Effector memory CD8-positive, alpha-beta T cell (primary cell): ENCODE results near the gene YPEL2.
A peak's percentile ranks its signal among the peaks of the same experiment; 100 is the strongest.
"Not testable (repeated sequence)": the region's sequence is repeated elsewhere in the genome, so short reads cannot be mapped to it uniquely, and the experiment has no call there.

Experiments used
- ATAC-seq: fragments of 150-1000 bp; cut with Tn5 transposase; replicated peaks from 2 replicates; pipeline ENCODE4 v1.10.0; 2021; ENCODE audit warnings: mild to moderate bottlenecking, moderate library complexity
- DNase-seq, 3 experiments: peaks; one replicate each; pipeline ENCODE4 v3.0.0; 2021
- H3K27ac Mint-ChIP-seq, 2 donors: one replicate each; pipeline ENCODE4 v1.8.0; 2022; ENCODE audit warnings: mild to moderate bottlenecking in 2 of 2, mixed read lengths in 2 of 2, moderate library complexity in 2 of 2
- H3K27me3 Mint-ChIP-seq, 2 donors: one replicate each; pipeline ENCODE4 v1.8.0; 2022; ENCODE audit warnings: mixed read lengths in 2 of 2
- H3K36me3 Mint-ChIP-seq: one replicate; pipeline ENCODE4 v1.8.0; 2022; ENCODE audit warnings: mild to moderate bottlenecking, moderate library complexity, mixed read lengths; ENCODE audit not compliant: insufficient read depth
- H3K4me1 Mint-ChIP-seq, 2 donors: one replicate each; pipeline ENCODE4 v1.8.0; 2022; ENCODE audit warnings: low read depth in 2 of 2, mixed read lengths in 2 of 2
- H3K4me3 Mint-ChIP-seq, 2 donors: one replicate each; pipeline ENCODE4 v1.8.0; 2022; ENCODE audit warnings: mild to moderate bottlenecking in 2 of 2, mixed read lengths in 2 of 2, moderate library complexity in 2 of 2
- H3K9me3 Mint-ChIP-seq, 2 donors: one replicate each; pipeline ENCODE4 v1.8.0; 2022; ENCODE audit warnings: mixed read lengths in 2 of 2

Gene YPEL2

DNA sequence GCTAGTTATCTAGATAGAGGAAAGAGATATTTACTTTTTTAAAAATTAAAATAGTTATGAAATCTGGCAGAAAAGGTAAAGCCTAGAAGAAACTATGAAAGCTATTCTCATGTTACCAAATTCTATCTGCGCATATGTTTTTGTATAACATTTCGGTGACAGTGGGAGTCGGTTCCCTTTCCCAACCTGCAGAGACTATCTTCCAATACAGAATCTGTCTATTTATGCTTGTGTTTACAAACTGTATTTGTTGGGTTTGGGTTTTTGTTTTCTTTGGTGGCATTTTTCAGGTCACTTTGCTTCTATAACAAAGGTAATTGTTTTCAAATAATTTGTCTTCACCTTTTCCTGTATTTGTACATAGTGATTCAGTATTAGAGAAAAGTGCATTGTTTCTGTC lies 69.8 kb downstream of the YPEL2 start:
- Mint-ChIP-seq H3K36me3 (peaks cover 3% of the 10 kb centered on the region), H3K9me3 (no peaks in the 10 kb centered on the region), H3K27me3 (no peaks in the 10 kb centered on the region), H3K4me3 (no peak overlapping the region), H3K4me1 (no peaks in the 10 kb centered on the region), H3K27ac (no peak overlapping the region)
- no peak for DNase-seq
- no peak for ATAC-seq

GRCh38 chr17:59401725-59402124 lies 70.3 kb downstream of the YPEL2 start:
- ATAC-seq, result no peak
- Mint-ChIP-seq H3K9me3 (no peaks in the 10 kb centered on the region), H3K4me3 (no peak overlapping the region), H3K36me3 (peaks cover 3% of the 10 kb centered on the region), H3K27me3 (no peaks in the 10 kb centered on the region), H3K27ac (no peak overlapping the region), H3K4me1 (no peaks in the 10 kb centered on the region)
- no peak for DNase-seq

DNA sequence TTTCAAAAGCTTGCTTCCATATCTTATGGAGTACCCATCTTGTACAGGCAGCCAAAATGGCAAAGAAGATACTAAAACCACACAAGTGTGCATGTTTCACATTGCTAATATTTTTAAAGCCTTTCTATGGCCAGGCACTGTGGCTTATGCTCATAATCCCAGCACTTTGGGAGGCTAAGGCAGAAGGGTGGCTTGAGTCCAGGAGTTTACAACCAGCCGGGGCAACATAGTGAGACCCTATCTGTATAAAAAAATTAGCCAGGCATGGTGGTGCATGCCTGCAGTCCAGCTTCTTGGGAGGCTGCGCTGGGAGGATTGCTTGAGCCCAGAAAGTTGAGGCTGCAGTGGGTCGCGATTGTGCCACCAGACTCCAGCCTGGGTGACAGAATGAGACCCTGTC lies 71.3 kb downstream of the YPEL2 start:
- Mint-ChIP-seq H3K4me1 (no peaks in the 10 kb centered on the region), H3K27ac (no peak overlapping the region), H3K36me3 (peaks cover 3% of the 10 kb centered on the region)

GRCh38 chr17:59404471-59404870 lies 73.0 kb downstream of the YPEL2 start:
- H3K27me3 Mint-ChIP-seq, result no peaks in the 10 kb centered on the region
- H3K4me1 Mint-ChIP-seq, result no peaks in the 10 kb centered on the region
- H3K9me3 Mint-ChIP-seq, result no peaks in the 10 kb centered on the region
- DNase-seq, result no peak
- ATAC-seq, result no peak
- H3K4me3 Mint-ChIP-seq, result no peak overlapping the region
- no peak overlapping the region for H3K27ac Mint-ChIP-seq
- H3K36me3 Mint-ChIP-seq, result peaks cover 5% of the 10 kb centered on the region

More for the DNA sequence above, 71.3 kb downstream of the YPEL2 start:
- no peak for ATAC-seq
- Mint-ChIP-seq H3K4me3 (no peak overlapping the region), H3K9me3 (no peaks in the 10 kb centered on the region), H3K27me3 (no peaks in the 10 kb centered on the region)
- DNase-seq, result no peak

DNA sequence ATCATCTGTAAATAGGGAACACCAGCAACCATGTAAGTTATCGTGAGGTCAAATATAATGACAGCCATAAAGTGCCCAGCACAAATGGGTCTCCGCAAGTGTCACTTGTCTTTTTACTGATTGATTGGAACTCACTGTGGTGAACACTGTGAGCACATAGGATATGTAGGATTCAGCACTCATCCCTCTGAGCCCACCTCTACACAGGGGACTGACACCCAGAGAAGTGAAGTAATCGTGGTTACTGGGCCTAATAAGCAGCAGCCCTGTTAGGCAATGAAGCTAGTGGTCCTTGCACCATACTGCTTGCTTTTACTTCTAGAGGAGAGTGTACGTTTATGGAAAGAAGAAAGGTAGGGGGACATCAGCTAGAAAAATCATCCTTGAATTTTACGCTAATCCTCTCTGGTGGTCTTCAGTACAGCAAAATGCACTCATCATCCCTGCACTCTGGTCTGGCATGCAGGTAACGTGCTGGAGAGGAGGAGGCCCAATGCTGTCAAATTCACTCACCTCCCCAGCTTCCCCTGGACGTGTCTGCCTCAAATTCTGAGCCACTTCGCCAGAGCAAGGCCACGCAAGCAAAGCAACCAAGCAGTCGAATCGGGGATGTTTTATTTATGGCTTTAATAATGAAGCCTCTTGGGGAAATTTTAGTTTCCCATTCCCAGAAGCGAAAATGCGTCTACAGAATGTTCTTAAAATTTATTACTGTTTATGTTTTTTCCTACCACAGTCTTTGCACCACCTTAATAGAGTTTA lies 74.7 kb downstream of the YPEL2 start:
- peaks cover 5% of the 10 kb centered on the region for H3K36me3 Mint-ChIP-seq
- H3K27me3 Mint-ChIP-seq, result no peaks in the 10 kb centered on the region
- ATAC-seq (no peak), DNase-seq (no peak)
- peaks cover 0 to 2% of the 10 kb centered on the region in 2 donors for H3K9me3 Mint-ChIP-seq
- no peak overlapping the region for H3K27ac Mint-ChIP-seq
- no peaks in the 10 kb centered on the region for H3K4me1 Mint-ChIP-seq
- H3K4me3 Mint-ChIP-seq, result no peak overlapping the region

DNA sequence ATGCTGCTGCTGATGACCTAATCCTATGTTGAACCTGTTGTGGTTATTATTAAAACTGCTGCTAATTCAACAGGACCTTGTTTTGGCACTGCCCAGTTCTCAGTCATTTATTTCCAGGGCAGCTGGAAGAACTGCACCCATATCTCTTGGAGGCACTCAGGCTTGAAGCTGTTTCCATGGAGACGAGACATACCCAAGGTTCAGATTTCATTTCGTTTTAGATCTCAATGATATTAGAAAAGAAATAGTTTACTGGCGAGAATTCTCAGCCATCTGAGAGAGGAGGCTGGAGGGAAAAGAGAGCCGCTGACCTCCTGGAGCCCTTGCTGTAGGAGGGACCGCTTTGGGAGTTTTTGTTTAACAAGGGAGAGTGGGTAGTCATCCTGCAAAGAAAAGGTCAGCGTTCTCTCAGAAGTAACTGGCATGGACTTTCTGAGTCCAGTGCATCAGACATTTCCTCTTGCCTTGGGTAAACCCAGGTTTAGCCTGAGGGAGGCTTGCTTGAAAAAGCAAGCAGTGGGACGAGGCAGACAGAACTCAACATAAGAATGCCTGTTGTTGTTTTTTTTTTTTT lies 75.4 kb downstream of the YPEL2 start:
- Mint-ChIP-seq H3K36me3 (peaks cover 5% of the 10 kb centered on the region), H3K4me3 (no peak overlapping the region), H3K9me3 (peaks cover 0 to 2% of the 10 kb centered on the region in 2 donors), H3K27me3 (no peaks in the 10 kb centered on the region), H3K4me1 (no peaks in the 10 kb centered on the region), H3K27ac (no peak overlapping the region)
- ATAC-seq (no peak), DNase-seq (no peak)

DNA sequence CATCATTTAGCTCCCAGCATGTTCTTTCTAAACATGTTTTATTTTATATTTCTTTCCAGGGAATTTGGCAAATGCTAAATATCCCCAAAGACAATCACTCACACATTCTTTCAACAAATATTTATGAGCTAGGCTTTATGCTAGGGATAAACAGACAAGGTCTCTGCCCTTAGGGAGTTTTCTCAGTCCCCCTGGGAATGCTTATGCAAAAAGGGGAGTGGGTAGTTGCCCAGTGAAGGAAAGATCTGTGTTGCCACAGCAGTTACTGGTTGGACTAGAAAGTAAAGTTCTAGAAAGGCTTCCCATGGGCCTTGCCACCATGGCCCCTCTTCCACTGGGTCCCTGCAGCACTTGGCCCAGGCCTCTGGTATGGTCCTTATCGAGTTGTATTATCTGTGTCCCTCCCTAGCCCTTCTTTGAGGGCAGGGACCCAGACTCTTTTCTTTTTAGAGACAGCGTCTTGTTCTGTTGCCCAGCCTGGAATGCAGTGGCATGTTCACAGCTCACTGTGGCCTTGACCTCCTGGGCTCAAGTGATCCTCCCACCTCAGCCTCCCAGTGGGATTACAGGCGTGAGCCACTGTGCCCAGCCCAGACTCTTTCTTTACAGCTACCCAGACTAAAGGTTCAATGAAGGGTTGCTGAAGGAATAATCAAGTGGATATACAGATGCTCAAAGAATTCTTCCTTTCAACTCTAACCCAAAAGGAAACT lies 78.0 kb downstream of the YPEL2 start:
- Mint-ChIP-seq H3K27me3 (no peaks in the 10 kb centered on the region), H3K4me1 (peaks cover 0 to 3% of the 10 kb centered on the region in 2 donors), H3K36me3 (peaks cover 2% of the 10 kb centered on the region), H3K27ac (no peak overlapping the region), H3K9me3 (peaks cover 0 to 2% of the 10 kb centered on the region in 2 donors), H3K4me3 (no peak overlapping the region)
- ATAC-seq, result no peak
- DNase-seq, result no peak

DNA sequence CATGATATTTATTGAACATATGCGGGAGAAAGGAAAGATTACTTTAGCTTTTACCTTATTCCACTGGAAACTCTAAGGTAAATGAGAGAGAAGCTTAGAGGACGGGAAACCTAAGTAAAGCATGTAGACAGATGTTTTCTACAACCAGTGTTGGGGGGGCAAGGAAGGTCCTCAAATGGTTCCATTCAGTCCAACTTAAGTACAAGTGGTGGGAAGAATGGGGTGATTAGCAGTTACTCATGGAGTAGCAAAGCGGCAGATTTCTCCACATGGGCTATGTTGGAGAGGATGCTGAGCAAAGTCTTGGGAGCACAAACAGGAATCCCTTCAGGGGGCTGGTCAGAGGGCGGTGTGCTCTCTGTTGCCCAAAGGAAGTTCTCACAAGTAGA lies 78.6 kb downstream of the YPEL2 start:
- H3K27ac Mint-ChIP-seq, result no peak overlapping the region
- H3K4me3 Mint-ChIP-seq, result no peak overlapping the region
- DNase-seq (no peak), ATAC-seq (no peak)
- no peaks in the 10 kb centered on the region for H3K27me3 Mint-ChIP-seq
- peaks cover 2% of the 10 kb centered on the region for H3K36me3 Mint-ChIP-seq
- peaks cover 0 to 2% of the 10 kb centered on the region in 2 donors for H3K9me3 Mint-ChIP-seq
- peaks cover 0 to 3% of the 10 kb centered on the region in 2 donors for H3K4me1 Mint-ChIP-seq

DNA sequence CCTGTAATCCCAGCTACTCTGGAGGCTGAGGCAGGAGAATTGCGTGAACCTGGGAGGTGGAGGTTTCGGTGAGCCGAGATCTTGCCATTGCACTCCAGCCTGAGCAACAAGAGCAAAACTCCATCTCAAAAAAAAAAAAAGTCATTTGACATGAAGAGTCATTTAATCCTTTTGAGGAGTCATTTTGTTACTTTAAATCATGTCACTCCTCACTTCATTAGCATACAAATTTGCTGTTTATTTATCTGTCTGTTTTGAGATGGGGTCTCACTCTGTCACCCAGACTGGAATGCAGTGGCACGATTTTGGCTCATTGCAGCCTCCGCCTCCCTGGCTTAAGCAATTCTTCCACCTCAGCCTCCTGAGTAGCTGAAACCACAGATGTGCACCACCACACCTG lies 81.0 kb downstream of the YPEL2 start:
- not testable (repeated sequence) for H3K36me3 Mint-ChIP-seq, H3K27me3 Mint-ChIP-seq, H3K9me3 Mint-ChIP-seq, ATAC-seq, H3K4me1 Mint-ChIP-seq, H3K4me3 Mint-ChIP-seq, DNase-seq
- H3K27ac Mint-ChIP-seq, result peak overlapping the region; percentile 24 to 38

GRCh38 chr17:59413014-59413766 lies 81.7 kb downstream of the YPEL2 start:
- Mint-ChIP-seq H3K36me3 (peaks cover under 1% of the 10 kb centered on the region), H3K27me3 (peaks cover 0 to 4% of the 10 kb centered on the region in 2 donors), H3K4me3 (no peak overlapping the region), H3K27ac (peak overlapping the region; percentile 24 to 38), H3K4me1 (peaks cover 0 to 6% of the 10 kb centered on the region in 2 donors), H3K9me3 (peaks cover 0 to 2% of the 10 kb centered on the region in 2 donors)
- DNase-seq (no peak), ATAC-seq (no peak)

DNA sequence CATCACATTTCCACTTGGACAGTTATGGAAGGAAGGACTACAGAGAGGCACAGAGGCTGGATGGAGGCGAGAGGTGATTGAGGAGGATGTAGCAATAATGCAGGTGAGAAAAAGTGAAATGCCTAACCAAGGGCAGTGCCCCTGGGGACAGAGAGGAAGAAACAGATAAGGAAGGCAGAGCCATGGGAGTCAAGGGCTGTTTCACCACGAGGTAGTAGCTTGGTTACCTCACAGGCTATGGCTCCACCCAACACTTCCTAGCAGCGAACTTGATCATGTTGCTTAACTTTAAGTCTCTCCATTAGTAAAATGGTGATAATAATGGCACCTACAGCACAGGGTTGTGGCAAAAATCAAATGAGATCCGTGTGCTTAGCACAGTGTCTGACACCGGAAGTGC lies 83.9 kb downstream of the YPEL2 start:
- no peak overlapping the region for H3K4me3 Mint-ChIP-seq
- DNase-seq, result no peak
- H3K27me3 Mint-ChIP-seq, result peaks cover 0 to 4% of the 10 kb centered on the region in 2 donors
- H3K4me1 Mint-ChIP-seq, result peaks cover 0 to 6% of the 10 kb centered on the region in 2 donors
- no peak for ATAC-seq
- no peaks in the 10 kb centered on the region for H3K36me3 Mint-ChIP-seq
- H3K9me3 Mint-ChIP-seq, result no peaks in the 10 kb centered on the region
- no peak overlapping the region for H3K27ac Mint-ChIP-seq

DNA sequence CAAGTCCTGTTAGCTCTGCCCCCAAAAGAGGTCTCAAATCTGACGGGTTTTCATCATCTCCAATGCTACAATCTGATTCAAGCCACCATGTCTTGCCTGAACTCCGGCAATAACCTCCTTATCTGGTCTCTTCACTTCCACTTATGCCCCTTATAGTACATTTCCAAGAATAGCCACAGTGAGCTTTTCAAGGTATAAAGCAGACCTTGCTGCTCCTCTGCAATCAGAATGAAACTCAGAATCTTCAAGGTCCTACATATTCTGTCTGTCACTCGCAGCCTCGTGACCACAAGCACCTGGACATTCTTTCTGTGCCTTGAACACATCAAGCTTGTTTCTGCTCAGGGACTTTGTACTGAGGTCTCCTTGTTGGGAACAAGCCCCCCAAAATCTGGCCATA lies 84.7 kb downstream of the YPEL2 start:
- Mint-ChIP-seq H3K9me3 (no peaks in the 10 kb centered on the region), H3K4me3 (no peak overlapping the region), H3K4me1 (peaks cover 0 to 6% of the 10 kb centered on the region in 2 donors), H3K27me3 (peaks cover 0 to 4% of the 10 kb centered on the region in 2 donors), H3K36me3 (no peaks in the 10 kb centered on the region), H3K27ac (no peak overlapping the region)
- DNase-seq (no peak), ATAC-seq (no peak)

GRCh38 chr17:59417452-59417851 lies 86.0 kb downstream of the YPEL2 start:
- Mint-ChIP-seq H3K27me3 (peaks cover 0 to 4% of the 10 kb centered on the region in 2 donors), H3K36me3 (no peaks in the 10 kb centered on the region), H3K27ac (no peak overlapping the region), H3K4me3 (no peak overlapping the region), H3K9me3 (no peaks in the 10 kb centered on the region), H3K4me1 (peaks cover 0 to 6% of the 10 kb centered on the region in 2 donors)
- DNase-seq (no peak), ATAC-seq (no peak)
